GM19043 (cell line): ENCODE results near the gene AMDHD1.
"Not testable (repeated sequence)": the region's sequence is repeated elsewhere in the genome, so short reads cannot be mapped to it uniquely, and the experiment has no call there.

Source experiments
- ATAC-seq: cut with Tn5 transposase; IDR thresholded peaks from one replicate; pipeline ENCODE4 v1.9.1; 2021; ENCODE audit warnings: low read depth; ENCODE audit not compliant: unreplicated experiment

Gene AMDHD1

DNA sequence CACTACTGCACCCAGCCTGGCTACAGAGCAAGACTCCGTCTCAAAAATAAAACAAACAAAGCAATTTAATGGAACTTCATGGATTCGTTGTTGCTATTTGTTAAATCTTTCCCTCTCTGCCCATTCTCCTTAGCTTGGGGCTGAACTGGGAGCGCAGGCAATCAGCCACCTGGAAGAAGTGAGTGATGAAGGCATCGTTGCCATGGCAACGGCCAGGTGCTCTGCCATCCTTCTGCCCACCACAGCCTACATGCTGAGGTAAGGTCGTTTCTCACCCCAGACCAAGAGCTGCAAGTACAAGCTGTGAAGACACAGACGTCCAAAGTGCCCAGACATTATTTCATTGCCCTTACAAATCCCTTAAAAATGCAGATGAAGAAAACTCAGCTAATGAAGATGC, 19.1 kb downstream of the AMDHD1 start:
- ATAC-seq: no peak

DNA sequence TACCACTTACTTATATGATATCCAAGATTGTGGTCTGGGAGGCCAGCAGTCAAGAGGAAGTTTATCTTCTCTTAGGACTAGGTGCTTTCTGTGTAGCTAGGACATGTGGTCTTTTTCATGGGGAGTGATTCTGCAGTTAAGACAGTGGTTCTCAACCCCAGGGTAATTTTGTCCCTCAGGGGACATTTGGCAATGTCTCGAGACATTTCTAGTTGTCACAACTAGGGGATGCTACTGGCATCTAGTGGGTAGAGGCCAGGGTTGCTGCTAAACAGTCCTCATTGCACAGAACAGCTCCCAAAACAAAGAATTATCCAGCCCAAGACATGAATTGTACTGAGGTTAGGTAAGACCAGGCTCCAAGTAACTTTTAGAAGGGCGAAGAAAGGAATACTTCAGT, 20.0 kb downstream of the AMDHD1 start:
- no peak for ATAC-seq

DNA sequence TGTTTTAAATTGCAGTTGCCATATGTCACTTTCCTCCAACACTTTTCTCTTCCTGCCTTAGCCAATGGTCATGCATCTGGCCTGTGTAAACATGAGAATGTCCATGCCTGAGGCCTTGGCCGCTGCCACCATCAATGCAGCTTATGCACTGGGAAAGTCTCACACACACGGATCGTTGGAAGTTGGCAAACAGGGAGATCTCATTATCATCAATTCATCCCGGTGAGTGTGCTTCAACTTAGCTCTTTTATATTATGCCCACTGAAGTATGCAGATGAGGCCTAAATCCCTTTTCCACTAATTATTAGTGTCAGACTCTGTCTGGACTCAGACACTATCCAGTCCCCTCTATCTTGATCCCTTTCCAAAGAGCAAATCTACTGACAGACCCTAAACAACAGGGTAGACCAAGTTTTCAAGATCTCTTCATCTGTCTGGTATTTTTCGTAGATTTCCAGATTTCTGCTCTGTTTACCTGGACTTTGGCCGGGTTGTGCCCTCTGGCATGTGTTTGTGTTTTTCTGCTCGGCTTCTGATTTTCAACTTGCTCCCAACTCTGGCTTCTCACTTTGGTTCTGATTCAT, 23.2 kb downstream of the AMDHD1 start:
- ATAC-seq: no peak

DNA sequence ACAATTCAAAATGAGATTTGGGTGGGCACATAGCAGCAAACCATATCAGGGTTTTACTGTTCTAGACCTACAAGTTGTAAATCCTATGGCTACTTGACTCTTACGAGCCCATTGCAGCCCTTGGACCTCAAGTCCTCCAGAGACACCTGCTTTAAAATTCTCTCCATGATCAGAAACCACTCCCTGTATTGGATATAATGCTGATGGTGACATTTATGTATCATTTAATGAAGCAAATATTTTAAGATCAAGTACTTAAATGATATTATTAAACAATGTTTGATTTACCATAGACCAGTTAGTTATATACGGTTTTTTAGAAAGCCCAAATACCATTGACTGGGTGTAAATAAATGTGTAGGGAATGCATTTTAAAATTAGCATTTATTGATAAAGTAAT, 24.2 kb downstream of the AMDHD1 start:
- ATAC-seq: no peak

DNA sequence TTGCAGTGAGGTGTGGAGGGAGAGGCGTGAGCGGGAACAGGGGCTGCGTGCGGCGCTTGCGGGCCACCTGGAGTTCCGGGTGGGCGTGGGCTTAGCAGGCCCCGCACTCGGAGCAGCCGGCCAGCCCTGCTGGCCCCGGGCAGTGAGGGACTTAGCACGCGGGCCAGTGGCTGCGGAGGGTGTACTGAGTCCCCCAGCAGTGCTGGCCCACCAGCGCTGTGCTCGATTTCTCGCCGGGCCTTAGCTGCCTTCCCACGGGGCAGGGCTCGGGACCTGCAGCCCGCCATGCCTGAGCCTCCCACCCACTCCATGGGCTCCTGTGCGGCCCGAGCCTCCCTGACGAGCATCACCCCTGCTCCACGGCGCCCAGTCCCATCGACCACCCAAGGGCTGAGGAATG, 26.0 kb downstream of the AMDHD1 start:
- ATAC-seq: not testable (repeated sequence)

DNA sequence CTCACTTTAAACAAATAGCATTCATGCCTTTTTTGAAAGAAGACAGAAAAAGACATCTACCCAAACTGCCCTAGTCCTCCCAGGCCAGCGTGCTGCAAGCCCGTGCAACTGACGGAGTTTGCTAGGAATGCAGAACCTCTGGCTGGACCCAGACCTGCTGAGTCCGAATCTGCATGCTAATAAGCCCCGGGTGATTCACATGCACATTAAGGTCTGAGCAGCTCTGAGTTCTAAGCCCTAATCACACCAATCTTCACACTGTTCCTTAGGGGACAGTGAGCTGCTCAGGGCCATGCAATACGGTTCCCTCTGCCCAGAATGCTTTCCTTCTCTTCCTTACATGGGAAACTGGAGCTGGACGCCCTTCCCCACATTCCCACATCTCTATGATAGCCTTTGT, 27.8 kb downstream of the AMDHD1 start:
- no peak for ATAC-seq

DNA sequence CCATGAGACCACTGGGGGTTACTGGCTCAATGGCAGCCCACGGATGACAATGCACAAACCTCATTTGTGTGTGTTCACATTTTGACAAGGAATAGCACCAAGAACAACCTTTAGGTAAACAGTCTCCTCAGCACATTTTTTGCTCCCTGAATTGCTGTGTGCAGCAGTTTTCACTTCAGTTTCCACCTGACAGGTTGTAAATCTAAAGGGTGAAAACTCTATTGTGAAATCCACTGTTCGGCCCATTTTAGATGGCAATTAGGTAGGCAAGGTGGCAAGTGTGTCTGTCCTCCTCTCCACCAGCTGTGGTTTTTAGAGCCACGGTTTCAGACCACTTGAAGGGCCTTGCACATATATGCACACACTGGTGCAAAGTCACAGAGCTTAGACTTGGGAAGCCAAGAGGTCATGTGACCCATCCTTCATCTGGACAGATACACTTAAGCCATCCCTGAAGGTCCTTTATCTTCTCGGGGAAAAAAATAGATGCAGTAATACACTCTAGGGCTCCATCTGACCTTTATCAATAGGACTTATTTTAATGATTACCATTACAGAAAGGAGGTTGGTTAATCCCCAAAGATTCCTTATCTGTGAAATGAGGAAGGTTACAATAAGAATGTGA, 29.8 kb downstream of the AMDHD1 start:
- ATAC-seq: no peak

DNA sequence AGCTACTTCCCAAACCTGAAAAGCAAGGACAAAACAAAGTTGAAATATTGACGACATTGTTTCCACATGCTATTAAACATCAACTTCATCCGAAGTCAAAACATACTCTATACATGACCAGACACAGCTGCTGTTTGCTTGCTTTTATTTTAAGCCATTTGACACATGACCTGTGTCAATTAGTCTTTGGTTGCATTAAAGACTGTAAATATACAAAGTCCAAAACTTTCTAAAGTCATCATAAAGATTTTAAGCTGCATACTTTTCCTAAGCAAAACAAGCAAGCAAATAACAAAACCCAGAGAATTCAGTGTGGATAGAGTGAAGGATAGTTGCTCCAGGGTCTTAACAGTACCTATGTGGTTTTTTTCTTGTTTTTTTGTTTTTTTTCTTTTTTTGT, 31.2 kb downstream of the AMDHD1 start:
- ATAC-seq: no peak

DNA sequence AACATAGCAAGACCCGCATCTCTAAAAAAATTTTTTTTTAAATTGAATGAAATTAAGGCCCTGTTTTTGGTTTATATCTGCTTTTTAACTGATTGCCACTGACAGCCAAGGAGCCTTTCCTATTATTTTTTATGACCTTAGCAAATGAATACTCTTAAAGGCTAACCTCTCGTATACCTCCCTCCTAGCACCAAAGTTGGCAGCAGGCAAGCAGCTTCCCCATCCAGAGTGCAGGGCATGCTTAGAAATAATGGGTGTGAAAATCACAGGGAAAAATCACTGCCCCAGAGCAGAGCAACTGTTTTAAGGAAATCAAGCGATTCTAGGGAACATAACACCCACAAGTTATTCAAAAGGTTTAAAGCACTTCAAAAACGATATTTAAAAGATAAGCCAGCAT, 32.4 kb downstream of the AMDHD1 start:
- no peak for ATAC-seq

DNA sequence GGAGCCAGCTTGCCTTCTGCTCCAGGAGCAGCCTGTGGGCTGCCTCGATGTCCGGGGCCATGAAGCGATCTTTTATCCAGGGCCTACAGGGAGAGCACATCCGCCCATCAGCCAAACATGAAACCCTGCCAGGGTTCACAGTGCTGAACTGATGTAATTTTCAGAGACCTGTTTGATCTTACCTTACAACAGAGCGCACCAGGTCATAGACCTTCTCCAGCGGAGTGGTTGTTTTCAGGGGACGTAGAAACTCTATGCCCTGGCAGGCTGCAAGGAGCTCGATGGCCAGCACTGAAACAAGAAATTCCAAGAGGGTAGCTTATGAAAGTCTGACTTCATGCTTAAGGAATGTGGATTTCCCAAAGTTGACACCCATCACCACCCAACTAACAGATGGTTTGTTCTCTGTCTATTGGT, 33.3 kb downstream of the AMDHD1 start:
- ATAC-seq: no peak

DNA sequence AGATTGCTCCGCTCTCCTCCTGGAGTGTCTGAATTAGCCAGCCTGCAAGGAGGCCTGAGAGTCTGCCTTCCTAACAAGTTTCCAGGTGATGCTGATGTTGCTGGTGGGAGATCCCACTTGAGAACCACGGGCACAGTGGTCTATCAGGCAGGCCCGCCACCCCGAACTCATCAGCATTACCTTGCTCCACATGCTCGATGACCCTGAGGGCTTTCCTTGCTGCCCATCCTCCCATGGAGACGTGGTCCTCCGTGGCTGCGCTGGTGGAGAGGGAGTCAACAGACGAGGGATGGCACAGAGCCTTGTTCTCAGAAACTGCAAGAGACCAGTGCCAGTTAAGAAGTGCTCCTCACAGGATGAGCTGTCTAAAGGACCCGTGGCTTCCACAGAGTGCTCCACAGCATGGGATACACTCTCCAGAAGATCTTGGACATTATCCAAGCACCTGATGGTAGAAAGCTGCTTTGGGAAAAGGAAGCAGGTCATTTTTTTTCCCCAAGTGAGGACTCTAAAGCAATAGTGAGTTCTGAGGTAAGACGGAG, 34.7 kb downstream of the AMDHD1 start:
- ATAC-seq: no peak

DNA sequence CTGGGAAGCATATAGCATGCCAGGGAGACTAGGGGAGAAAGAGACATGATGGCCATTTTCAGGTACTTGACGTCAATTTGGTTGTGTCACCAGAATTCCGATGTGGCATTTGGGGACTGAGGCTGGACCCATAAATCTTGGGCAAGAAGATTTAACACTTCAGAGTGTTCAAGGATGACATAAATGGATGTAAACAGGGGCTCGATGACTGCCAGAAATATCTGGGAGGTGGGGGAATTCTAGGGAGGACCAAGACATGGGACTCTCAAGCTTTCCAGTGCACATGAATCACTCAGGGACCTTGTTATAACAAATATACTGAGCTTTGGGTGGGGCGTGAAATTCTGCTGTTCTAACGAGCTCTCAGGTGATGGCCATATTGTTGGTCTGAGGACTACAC, 35.2 kb downstream of the AMDHD1 start:
- no peak for ATAC-seq

DNA sequence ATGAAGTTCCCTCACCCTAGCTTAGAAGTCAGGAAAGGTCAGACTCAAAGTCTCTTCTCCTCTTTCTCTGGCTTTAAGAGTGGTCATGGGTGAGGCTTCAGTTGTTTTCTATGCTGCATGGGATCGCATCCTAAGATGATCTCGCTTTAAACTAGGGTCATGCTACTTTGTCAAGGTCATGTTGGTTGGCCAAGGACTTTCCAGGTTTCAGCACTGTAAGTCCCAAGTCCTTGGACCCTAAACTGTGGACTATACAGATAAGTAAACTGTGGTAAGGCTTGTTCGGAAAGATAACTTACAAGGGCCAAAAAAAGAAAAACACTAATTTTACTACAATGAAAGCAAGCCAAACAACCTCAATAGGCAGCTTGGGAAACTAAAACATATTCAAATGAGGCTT, 35.6 kb downstream of the AMDHD1 start:
- ATAC-seq: no peak

DNA sequence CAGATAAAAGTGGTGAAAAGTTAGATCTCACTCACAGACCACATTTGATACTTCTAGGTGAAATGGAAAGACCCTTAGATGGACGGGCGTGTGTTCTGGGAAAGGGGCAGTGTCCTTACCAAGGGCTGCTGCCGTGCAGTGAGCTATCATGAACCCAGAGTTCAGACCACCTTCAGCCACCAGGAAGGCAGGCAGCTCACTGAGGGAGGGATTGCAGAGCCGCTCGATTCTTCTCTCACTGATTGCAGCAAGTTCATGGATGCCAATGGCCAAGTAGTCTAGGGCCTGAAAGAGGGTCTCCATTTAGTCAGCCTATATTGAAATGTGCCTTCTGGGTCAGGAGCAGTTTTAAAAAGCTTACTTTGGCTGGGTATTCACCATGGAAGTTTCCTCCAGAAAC, 37.3 kb downstream of the AMDHD1 start:
- no peak for ATAC-seq

DNA sequence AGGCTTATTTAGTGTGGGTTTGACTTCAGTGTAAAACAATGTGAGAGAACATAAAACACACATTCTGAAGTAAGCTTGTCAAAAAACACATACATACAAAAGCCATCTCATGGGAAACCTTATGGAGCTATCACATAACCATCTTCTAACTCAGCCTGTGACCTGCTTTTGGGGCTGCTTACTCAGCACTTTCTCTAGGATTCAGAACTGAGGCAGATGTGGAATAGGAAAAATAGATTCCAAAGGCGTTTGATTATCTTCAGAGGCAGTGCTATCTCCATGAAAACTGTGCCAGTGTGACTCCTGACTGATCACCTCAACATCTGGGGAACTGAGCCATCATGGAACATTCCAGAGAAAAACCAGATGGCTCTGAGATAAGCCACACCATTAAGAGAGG, 39.5 kb downstream of the AMDHD1 start:
- ATAC-seq: no peak

DNA sequence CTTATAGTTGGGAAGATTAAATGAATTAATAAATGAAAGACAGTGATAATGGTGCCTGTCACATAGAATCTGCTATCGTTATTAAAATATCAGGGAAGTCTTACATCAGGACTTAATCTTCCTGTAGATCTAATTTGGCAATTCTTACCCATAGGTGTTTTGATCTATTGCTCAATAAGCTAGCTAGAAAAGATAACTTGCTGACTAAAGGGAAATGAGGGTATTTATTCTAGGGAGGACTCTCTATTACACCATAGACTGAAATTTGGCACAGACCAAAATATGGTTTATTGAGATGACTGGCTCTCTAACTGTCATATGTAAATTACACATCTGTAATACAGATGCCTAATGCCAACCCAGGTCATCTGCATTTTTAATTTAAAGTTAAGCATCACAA, 41.6 kb downstream of the AMDHD1 start:
- ATAC-seq: no peak

DNA sequence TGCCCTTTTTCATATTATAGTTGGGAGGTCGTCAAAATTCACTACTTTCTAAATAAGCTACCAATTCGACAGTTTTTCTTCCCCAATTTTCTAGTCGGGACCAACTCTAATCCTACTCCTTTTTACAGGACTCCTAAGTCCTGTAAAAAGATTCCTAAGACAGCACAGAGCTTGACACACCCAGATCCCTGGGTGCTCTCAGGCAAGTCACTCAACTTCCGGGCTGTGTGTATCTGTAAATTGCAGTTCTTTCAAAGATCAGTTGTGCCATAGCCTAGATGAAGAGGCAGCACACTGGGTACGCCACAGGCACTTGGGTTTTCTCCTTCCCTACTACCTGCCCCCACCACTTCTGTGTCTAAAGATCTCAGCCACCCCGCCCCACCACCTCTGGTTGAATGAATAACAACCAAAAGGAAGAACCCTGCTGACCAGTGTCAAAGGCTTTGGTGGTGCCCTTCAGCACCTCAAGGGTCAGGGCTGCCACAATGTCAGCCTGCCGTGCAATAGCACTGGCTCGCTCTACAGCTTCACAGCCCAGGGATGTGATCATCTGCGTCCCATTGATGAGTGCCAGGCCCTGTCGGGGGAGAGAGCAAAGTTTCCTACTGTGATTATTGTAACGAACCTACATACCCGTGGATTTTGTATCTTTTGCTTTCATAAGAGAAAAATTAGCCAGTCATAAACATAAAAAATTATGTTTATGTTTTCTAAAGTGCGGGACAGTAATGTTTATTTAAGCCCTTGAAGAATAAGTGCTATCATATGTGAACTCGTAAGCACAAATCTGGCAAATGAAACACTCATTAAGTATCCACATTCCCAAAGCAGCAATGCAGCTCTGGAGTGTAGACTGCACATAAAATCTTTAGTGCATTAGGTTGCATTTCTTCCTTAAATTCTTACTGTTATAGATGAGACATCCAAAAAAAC, 43.8 kb downstream of the AMDHD1 start:
- ATAC-seq: no peak

DNA sequence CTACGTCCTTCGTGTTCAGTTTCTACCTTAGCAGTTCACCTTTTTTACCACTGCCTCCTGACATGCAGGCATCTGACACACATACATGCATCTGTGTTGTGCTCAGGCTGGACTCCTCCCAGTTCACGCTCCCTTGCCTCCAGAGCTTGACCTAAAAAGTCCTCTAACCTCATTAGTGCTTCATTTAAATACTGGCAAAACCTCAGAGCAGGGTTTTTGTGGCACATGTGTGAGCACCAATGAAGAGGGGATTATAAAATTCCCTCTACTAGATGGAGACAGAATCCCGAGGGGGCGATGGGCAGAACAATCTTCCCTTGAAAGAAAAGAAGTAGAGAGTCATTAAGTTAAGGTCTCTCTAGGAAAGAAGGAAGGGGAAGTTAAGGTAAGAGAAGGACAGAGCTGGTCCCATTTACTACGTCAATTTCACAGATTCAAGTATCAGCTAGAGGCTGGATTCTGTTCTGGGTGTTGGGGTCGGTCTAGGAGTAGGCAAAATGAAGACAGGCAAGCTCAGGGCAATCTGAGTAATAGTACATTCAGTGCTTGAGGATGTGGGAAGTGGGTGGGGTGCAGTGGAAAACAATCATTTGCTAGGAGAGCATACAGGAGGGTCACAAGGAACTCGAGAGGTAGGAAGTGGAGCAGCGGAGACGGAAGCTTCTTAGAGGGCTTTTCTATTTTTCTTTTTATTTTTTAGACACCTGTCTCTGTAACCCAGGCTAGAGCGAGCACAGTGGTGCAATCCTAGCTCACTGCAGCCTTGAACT, 45.6 kb downstream of the AMDHD1 start:
- no peak for ATAC-seq

DNA sequence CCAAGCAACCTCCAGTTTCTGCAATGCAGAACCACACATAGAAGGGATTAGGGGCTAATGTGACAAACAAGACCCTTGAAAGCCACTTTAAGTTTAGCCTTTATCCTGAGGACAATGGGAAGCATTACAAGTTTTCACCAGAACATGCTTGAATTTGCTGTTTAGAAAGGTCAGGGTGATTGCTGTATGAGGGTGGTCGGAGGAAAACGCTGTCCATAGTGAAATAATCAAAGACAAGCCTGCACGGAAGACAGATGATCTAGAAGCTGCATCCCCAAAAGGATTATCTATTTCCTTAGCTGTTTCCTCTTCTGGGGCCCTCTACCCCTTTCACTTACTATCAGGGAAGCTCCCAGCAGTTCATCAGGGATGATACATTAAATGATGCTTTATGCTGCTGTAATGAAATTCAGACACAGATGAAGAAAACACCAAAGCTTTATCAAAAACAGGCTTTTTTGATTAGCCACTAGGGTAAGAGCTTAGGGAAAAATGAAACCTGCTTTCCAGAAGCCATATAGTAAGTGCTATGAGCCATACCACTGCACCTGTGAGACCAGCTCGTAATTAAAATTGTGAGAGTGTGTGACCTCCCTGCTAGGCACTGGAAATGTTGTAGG, 46.5 kb downstream of the AMDHD1 start:
- no peak for ATAC-seq

DNA sequence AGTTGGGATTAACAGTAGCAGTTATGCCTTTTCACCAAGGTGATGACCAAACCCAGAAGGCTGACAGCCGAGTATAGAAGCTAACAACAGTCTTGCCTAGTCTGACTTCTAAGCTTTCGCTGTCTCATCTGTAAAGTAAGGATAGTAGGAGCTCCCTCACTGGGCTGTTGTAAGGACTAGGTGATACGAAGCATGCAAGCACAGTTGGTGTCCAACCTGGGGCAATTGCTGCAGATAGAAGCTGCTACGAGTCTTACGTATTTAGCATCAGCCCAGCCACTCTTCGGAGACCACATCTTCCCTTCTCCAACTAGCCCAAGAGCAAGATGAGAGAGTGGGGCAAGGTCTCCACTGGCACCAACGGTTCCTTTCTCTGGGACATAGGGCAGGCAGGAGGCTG, 47.0 kb downstream of the AMDHD1 start:
- ATAC-seq: no peak
